NCI-H526 treated with DMSO at 0.1 percent for 48 hours (cell line): ENCODE measurements around the gene KCTD1.
A peak's percentile ranks its signal among the peaks of the same experiment; 100 is the strongest.

Source experiments
- DNase-seq: peaks from one replicate; lab custom pipeline; 2025; lab: John Stamatoyannopoulos, UW

KCTD1 gene

DNA sequence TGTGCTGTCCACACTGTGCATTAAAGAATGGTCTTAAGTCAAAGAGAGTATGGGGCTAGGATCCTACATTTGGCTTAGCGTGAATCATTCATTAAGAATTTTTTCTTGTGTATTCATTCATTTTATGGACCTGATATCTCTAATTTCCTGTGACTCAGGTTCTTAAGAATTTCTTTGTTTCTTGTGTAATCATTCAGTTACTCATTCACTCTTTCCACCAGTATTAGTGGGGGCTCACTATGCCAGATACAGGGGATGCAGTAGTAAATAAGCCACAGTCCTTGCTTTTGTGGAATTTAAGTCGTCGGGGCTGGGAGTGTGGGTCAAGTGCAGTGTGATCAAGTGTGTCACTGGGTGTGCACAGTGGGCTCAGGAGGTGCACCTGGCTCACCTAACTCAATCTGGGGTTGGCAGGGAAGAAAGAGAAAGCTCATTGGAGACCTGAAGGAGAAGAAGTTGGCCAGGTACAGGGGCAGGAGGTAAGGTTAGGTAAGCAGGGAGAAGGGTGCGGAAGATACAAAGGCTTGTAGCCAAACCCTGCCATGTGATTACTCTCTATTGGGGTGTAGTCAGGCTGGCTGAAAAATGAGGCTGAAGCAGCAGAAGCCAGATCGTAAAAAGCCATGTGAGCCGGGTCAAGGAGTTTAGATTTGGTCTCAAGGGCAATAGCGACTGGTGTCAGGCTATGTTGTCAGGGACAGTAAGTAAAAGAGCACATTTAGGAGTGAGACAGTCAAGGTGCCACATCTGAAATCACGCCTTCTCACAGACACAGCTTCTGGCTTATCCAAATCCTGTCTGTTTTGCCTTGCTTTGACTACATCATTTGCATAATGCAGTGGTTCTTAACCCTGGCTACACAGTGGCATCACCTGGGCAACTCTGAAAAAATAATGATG lies 67.2 kb downstream of the KCTD1 start:
- DNase-seq: peak; percentile 12

DNA sequence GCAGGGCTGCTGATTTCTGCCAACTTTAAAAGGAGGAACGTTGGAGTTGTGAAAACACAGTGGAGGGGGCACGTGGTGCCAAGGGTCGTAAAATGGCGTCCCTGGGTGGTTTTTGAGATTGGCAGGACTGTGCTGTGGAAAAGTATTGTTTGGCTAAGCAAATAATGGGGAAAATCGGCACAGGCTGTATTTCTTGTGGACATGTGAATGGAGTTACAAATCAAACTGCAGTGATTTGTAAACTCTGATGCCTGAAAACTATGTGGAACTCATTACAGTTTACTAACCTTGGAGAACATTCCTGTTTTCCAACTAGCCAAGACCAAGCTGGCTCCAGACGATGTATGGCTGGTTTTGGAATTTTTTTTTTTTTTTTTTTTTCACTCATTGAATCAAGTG lies 68.7 kb downstream of the KCTD1 start:
- peak; percentile 58 for DNase-seq

DNA sequence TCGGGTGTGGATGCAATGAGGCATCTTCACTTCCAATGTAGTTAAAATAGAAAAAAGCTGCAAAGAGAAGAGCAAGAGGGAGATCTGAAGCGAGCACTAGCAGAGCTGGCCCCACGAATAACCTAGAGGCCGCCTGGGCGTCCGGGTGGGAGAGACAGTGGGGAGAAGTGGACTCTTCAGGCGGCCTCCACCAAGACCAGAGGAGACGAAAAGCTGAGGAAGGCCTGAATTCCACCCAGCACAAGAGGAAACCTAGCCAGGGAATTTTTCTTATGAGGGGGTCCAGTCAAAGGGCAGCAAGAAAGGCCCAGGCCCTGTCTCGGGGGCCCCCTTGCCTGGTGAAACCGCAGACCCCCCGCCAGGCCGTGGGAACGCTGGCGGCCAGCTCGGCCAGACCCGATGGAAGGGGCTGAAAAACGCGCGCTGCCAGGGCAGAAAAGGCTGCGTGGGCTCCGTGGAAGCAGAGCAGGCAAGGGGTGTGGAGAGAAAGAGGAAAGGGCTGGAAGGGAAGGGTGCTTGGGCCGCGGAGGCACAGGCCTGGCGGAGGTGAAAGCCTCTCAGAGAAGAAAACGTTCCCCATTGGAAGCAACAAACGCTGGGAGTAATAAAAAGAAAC lies 69.2 kb downstream of the KCTD1 start:
- DNase-seq: no peak

DNA sequence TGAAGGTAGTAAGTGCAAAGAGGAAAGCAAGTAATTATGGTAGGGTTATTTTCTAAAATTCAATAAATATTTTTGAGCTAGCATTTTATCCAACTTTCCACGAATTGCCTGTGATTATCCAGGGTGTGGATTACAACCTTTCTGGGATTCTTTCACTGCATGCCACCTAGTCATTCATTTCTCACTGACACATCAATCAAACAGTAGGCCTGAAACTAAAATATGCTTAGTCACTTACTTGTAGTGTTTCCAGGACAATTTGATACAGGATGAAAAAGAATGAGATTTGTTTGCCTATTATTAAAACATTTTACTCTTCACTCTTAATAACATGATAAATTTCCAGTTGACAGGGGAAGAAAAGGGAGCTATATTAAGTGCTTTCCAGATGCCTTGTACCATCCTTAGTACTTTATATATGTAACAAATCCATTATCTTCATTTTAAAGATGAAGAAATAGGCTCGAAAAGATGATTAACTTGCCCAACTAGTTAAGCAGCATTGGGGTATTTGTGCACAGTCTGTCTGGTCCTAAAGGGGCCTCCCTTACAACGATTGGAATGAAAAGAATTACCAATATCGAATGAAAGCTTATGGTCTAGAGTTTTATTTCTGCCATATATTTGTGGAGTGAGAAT lies 70.4 kb downstream of the KCTD1 start:
- DNase-seq: no peak

DNA sequence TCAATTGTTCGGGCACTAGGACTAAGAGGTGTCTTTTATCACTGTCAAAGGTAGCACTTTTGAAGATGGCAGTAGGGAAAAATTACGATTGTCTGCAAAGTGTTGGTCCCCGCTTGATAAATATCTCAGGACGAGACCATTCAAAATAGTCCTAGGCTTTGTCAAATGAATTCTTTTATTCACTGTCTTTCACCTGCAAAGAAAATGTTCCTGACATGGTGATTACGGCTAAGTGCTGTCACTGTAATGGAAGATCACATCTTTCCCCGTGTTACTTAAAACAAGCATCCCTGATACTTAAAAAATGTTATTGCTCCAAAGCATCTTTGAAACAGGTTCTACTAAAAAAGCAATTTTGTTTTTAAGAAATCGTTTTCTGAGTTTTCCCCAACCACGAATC lies 71.7 kb downstream of the KCTD1 start:
- DNase-seq: no peak

DNA sequence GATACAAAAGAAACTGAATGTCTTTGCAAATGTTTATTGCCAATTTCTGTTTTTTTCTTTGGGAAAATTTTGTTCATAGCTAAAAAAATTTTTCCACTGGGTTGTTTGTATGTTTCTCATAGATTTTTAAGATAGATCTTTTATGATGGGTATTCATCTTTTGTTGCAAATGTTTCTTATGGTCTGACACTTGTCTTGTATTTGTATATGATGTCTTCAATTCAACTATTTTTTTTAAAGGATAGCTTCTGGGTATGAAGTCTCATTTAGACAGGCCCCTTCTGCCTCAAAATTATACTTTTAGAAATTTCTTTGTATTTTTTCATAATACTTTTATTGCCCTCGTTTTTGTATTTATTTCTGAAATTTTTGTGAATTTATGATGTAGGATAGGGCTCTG lies 73.8 kb downstream of the KCTD1 start:
- no peak for DNase-seq

DNA sequence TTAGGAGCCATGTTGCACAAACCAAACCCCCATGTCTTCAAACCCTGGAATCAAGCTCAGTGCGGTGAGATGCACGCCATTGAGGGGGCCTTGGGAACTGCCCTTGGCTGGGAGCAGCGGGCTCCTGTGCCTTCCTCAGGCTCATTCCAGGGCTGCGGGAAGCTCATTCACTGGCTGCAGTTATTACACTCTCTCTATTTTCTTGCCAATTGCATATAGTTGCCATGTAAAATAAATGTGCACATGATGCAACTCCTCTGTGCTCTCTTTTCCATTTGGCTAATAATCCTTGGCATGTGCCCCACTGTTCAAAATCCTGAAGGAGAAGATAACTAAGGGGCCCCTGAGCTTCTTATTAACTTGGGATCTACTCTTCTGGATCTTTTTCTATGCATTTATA lies 74.7 kb downstream of the KCTD1 start:
- DNase-seq: no peak

DNA sequence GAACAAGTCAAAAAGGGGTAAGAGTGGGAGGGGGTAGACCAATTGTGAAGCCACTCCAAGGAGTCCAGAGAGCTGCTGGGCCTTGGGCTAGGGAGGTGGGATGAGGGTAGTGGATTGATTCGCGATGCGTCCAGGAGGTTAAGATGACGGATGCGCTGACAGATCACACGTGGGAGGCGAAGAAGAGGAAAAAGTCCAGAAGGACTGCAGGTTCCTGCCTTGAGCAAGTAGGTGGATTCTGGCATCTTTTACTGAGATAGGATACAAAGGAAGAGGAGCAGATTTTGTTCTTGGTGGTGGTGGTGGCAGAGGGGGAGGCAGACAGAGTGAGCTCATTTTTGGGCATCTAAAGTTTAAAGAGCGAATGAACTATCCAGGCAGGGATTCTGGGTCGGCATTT lies 76.5 kb downstream of the KCTD1 start:
- no peak for DNase-seq

DNA sequence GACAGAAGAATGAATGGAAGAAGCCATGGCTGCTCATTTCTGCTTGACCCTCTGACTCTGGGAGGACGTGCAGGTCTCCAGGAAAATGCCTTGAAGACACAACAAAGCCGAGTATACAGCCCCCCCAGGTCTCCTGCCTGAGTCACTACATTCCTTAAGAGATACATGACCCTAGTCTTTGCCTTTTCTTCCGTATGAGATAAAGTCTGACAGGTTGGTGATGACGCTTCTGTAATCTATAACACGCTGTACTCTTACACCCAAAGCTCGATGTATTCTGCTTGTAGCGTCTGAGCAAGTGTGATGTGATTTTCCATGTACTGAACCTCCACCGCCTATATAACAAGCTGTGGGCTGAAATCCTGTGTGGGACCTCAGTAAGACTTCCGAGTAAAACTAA lies 77.3 kb downstream of the KCTD1 start:
- no peak for DNase-seq

DNA sequence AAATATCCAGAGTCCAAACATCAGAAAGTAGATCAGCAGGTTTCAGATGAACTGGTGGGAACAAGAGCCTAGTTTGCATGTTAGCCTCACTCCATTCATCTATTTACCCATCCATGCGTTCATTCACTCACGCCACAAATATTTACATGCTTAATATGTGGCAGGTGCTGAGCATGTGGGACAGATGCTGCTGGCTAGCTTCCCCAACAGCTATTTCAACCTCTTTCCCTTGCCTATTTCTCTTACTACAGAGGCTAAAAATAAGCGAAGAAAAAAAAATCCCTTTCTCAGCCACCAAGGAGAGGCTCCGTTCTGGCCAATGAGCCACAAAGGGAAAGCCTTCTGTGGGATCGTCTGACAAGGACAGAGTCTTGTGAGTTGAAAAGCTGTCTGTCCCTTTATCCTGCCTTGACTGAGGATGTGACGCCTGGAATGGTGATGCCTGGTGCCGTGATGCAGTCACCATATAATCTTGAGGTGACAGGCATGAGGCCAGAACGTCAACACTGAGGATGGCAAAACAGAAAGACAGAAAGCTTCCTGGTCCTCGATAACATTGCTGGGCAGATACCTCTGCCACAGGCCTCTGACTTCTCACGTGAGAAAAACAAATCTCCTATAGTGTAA lies 78.2 kb downstream of the KCTD1 start:
- DNase-seq: peak; percentile 91

DNA sequence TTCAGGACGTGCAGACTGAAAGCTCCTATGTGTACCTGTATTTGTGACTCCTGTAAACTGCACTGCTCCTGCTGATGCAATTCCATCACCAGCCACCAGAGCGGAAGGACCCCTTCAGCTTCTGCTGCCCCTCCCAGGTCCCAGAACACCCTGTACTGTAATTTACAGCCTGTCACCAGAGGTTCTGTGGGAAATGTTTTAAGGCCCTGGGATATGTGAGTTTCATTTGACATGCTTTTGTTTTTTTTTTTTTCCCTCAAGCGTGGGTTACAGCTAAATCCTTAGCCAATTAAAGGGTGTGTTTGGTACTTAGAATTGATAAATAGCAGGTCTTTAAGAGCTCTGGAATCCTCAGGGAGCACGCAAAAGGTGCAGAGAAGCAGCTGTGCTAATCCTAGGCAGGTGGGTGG lies 79.4 kb downstream of the KCTD1 start:
- peak; percentile 32 for DNase-seq

DNA sequence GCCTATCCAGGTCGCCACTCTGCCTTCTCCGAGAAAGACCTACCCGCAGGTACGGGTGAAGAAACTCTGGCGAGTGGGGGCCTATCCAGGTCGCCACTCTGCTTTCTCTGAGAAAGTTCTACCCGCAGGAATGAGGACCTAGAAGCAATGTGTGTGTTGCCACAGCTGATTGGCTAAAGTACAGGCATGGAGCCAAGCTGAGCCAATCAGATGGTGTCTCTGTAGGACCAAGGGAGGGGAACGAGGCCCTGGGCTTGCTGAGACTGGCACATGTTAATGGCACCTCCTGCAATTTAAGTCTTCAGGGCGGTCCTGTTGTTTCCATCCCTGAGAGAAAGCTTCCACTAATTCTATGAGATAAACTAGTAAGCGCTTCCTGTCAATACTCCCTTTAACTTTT lies 82.3 kb downstream of the KCTD1 start:
- no peak for DNase-seq

DNA sequence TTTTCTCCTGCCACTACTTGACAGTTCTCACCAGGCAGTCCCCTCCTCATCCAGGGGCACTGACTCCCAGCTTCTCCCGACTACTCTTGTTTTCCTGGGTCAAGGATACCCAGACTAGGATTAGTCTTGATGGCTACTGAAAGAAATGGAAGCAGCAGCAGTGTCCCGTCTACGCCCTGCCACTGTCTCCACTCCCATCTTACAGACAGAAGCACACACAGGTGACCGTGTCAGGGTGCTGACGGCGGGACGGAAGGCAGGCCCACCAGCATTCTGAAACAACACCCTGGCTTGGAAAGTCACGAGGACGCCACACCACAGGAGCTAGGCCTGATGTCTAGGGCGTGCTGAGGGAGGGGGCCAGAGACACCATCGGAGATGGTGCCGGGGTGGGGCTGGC lies 82.9 kb downstream of the KCTD1 start:
- DNase-seq: no peak

DNA sequence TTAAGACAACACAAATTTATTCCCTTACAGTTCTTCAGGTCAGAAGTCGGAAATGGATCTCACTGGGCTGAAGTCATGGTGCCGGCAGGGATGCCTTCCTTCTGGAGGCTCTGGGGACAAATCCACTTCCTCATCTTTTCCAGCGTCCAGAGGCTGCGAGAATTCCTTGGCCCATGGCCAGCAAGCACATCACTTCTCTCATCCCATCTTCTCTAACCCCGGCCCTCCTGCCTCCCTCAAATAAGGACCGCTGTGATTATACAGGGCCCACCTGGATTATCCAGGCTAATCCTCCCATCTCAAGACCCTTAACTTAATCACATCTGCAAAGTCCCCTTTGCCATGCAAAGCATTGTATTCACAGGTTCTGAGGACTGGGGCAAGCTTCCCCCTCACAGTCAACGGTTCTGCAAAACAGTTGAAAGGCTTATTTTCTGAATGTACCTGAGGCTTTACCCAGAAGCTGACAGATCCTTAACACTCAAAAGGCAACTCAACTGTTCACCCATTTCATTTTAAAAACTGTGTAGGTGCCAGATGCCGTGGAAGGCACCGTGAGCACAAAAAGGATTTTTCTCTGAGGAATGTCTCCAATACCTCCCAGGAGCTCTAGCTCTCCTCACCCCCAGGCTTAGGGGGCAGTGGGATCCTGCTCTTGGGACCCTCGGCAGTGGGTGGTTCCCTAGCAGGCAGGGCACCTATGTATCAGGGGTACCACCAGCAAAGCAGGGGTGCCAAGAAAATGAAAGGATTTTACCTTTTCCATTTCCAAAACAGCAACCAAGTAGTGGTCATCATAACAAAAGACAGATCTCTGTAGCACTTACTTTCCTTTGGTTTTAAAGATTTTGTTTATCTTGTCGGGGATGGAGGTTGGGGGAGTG lies 84.0 kb downstream of the KCTD1 start:
- no peak for DNase-seq

DNA sequence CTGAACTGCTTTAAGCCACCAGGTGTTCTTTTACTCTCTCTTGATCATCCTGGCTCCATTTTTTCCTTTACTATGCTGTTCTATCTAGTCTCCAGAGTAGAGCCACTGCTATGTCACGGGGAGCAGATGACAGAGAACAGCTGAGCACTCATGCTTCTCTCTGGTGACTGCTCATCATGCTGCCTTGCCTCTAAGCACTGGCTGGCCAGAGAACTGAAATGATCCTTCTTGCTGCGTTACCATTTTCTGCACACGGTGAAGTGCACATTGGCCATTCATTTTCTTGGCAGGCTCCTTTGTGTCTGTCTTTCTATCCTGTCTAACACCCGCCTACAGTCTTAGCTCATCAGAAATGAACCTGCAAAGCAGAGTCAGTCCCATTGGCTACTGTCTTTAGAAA lies 86.0 kb downstream of the KCTD1 start:
- DNase-seq: no peak

DNA sequence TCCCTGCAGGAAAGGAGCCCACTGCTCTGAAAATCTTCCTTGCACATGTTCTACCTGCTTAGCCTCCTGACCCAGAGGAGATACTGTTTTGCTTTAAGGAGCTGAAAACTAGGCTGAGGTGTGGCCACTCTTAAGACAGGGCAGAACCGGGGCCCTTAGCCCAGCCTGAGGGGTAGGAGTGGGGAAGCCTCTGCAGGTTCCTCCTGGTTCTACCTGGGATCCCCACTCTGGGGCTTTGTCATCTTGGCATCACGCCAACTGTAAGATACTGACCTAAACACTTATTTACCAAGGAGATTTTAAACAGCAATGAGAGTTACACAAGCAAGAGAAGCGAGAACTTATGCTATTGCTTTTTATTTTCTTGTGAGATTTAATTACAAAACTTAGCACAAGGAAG lies 86.9 kb downstream of the KCTD1 start:
- DNase-seq: no peak

DNA sequence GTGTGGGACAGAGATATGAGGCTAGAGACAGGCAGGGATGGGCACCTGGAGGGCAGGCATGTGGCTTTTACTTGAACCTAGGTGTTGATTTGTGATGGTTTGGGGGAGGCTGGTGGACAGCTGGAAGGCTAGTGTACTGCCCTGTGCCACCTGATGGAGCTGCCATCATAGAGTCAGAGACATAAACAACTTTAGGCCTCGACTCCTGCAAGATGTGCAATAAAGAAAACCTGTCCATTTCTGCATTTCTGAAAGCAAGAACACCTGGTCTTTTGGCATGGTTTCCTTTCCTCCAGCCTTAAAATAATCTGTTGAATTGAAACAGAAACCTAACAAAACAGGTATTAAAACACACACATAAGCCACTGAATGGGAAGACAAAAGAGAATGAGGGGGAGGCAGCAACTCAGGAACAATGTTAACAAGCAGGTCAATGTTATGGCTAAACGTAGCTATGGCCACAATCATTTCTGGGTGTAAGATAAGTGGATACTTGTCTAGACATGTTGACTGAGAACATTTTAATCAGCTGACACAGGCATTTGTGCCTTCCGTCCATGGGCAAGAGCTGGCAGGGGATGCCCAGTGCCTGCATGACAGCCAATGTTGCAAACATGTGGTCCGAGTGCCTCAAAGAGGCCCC lies 87.8 kb downstream of the KCTD1 start:
- no peak for DNase-seq

DNA sequence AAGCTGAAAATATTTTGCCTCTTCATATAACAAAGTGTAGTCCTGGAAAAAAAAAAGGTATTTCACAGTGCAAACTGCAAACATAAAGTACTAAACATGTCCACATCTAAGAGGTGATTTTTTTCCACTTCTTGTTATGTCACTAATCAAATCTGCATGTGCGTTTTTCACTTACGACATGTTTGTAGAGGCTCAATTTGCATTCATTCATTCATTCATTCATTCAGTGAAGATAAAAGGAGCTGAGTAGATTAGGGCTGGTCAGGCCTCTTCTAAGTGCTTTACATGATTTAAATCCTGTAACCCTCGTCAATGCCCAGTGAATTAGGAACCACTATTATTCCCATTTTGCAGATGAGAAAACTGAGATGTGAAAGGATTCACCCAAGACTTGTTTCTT lies 88.5 kb downstream of the KCTD1 start:
- DNase-seq: no peak

DNA sequence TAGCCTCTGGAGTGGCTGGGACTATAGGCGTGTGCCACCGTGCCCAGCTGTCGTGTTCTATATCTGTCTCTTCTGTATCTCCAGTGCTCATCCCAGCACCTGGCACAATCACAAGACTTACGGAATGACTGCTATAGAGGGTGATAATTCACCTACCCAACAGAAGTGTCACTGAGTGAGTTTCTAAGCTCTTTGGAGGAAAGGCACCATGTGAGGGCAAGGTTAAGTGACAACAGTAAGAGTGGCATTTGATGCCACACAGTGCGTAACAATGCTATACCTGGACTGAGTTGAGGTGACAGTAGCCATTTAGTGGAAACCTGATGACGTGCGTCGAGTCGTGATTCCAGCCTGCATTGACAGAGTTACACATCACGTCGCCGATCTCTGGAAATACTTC lies 89.0 kb downstream of the KCTD1 start:
- DNase-seq: no peak

DNA sequence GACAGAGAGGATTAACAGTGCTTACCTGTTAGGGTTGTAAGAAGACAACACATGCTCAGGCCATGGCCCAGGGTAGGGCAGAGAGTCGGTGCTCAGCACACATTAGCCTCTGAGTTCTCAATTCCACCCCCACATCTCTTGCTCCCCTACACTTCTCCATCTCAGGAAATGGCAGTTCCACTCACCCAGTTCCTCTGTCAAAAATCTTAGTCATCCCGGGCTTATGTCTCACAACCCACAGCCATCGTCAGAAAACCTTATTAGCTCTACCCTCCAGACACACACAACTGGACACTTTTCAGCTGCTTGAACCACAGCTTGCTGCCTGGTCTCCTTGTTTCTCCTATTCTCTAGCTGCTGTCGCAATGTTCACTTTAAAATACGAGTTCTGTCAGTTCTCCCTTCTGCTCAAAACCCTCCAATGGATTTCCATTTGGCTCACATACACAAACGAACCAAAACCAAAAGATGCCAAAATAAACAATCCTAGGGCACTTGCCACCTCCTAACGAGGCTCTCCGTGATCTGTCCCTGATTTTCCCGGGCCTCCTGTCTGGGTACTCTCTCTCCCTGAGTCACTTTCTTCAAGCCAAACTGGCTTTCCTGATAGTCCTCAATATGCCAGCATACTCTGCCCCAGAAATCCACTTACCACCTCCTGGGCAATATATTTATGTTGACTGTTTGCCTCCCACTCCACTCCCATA lies 89.7 kb downstream of the KCTD1 start:
- DNase-seq: no peak
